Hematopoietic multipotent progenitor cell treated with erythropoietin and hydrocortisone succinate and interleukin-3 and kit ligand, for 17 days (in vitro differentiated cells): ENCODE data around the gene ZNF552.
"Not testable (repeated sequence)": the region's sequence is repeated elsewhere in the genome, so short reads cannot be mapped to it uniquely, and the experiment has no call there.

ENCODE experiments used
- DNase-seq: peaks from one replicate; pipeline ENCODE4 v3.0.0-alpha.2; 2015; ENCODE audit warnings: low spot score

ZNF552 gene

GRCh38 chr19:57818378-57818777, 3.7 kb upstream of the ZNF552 start:
- no peak for DNase-seq

DNA sequence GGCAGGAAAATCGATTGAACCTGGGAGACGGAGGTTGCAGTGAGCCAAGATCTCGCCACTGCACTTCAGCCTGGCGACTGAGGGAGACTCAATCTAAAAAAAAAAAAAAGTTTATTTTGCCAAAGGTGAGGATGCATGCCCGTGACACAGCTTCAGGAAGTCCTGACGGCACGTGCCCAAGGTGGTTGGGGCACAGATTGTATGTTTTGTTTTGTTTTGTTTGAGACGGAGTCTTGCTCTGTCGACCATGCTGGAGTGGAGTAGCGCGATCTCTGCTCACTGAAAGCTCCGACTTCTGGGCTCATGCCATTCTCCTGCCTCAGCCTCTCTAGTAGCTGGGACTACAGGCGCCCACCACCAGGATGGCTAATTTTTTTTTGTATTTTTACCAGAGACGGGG, 3.3 kb upstream of the ZNF552 start:
- no peak for DNase-seq

DNA sequence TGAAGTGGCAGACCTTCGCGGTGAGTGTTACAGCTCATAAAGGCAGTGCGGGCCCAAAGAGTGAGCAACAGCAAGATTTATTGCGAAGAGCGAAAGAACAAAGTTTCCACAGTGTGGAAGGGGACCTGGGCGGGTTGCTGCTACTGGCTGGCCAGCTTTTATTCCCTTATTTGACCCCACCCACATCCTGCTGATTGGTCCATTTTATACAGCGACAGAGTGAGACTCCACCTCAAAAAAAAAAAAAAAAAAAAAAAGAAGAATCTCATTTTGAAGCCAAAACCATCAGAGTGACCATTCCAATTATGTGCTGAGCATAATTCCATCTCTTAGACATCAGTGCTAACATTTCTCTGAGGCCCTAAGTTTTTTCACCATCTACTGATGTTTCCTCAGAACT, 1.9 kb upstream of the ZNF552 start:
- DNase-seq, result no peak

- no peak for DNase-seq
These were observed 748 bp upstream of the ZNF552 start for GRCh38 chr19:57815247-57816075.

DNA sequence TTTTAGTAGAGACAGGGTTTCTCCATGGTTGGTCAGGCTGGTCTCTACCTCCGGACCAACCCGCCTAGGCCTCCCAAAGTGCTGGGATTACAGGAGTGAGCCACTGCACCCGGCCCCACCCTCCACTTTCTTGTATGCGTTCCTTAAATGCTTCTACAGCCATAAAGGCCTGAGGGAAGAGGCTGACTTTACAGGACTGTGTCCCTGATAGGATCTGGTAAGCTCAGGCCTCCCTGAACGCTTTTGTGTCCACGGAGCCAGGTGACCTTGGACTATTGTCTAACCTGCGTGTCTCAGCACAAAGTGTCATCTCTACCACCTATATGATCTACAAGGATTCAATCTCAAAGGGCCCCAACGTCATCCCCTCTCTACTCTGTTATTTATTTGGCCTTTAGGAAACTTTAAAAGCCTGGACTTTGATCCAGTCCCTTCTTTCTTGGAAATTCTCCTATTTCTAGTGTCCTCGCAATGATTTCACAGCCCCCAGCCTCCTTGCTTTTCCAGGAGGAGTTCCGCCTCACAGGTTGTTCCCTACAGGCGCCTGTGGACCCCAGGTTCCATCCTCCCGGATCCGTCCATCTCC, 701 bp downstream of the ZNF552 start:
- DNase-seq, result no peak

DNA sequence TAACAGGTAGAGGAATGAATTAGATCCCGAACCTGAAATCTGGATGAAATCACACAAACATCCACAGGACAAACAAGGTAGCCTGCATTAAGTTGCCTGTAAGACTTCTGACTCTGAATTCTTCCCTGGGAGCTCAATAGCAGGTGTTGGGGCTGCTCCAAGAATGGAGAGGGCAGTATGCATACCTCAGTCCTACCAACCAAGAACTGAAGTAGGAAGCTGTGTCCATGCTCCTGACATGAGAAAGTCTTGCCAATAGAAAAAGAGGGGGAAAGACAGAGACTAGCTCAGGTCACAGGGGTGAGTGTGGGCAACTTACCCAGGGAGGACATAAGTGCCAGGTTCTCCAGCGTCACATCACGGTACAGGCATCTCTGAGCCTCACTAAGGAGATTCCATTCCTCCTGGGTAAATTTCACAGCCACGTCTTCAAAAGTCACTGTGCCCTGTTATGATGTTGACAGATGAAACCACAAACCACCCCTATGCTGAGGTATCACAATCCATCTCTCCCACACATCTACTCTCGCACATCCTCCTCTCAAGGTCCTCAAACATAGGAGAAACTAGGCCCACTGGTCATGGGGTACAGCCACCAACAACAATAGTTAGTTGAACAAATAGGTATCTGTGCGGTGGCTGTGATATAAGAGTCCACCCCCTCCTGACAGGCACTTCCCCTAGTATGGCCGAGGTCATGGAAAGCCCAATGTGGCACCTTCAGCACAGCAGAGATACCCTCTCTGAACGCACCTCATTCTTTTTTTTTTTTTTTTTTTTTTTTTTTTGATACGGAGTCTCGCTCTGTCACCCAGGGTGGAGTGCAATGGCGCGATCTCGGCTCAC, 1.5 kb downstream of the ZNF552 start:
- DNase-seq, result not testable (repeated sequence)

GRCh38 chr19:57812226-57812625, 2.5 kb downstream of the ZNF552 start:
- no peak for DNase-seq

GRCh38 chr19:57810410-57811295, 4.1 kb downstream of the ZNF552 start:
- not testable (repeated sequence) for DNase-seq

GRCh38 chr19:57807541-57807940, 7.2 kb downstream of the ZNF552 start:
- DNase-seq, result no peak

DNA sequence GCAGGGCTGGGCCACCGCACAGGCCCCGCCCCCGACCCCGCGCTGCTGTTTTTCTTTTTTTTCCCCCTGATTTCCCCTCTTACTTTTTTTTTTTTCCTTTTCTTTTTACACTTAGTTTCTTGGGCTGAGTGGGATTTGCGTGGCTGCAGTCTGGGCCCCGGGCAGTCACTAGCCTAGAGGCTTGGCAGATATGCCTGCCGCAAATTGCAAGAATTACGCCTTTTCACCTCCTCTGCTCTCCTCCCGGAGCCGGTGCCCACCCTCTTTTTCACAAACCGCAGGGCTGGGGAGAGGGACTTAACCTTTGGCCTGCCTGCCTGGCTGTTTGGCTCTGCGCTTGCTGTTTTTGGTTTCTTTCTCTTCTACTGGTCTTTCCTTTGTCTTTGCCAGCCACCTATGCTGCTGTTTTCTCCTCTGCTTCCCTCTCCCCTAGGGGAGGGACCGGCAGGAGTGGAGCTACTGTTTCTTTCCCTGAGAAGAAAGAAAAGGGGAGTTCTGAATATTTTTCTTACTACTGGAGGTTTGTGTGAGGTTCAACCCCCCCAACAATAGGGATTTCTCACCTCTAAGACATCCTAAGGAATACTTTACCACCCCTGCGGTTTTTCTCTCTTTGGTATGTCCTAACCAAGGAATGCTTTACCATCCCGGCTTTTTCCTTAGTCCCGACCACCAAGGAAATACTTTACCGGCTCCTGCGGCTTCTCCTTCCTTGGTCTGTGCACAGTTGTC, 11.0 kb downstream of the ZNF552 start:
- DNase-seq, result peak; percentile 17

GRCh38 chr19:57803265-57803593, 11.5 kb downstream of the ZNF552 start:
- DNase-seq, result peak; percentile 14

GRCh38 chr19:57802269-57802668, 12.4 kb downstream of the ZNF552 start:
- peak; percentile 12 for DNase-seq

DNA sequence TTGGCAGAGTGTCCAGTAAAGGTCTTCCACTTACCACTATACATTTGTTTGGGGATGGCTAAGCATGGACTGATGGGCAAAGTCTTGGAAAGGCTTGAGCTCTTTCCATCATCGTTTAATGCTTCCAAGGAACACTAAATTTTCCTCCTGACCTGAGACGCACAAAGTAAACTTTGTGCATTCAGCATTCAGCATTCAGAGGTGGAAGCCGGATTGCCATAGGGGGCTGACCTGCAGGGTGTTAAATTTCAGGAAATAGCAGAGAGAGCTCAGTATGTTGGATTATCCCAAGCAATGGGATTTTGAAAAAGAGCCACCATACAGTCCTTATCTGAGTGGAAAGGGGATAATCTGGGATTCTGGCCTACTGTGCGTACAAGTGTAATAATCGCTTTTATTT, 14.0 kb downstream of the ZNF552 start:
- DNase-seq, result no peak

GRCh38 chr19:57796580-57796979, 18.1 kb downstream of the ZNF552 start:
- not testable (repeated sequence) for DNase-seq

GRCh38 chr19:57789288-57789687, 25.4 kb downstream of the ZNF552 start:
- no peak for DNase-seq

DNA sequence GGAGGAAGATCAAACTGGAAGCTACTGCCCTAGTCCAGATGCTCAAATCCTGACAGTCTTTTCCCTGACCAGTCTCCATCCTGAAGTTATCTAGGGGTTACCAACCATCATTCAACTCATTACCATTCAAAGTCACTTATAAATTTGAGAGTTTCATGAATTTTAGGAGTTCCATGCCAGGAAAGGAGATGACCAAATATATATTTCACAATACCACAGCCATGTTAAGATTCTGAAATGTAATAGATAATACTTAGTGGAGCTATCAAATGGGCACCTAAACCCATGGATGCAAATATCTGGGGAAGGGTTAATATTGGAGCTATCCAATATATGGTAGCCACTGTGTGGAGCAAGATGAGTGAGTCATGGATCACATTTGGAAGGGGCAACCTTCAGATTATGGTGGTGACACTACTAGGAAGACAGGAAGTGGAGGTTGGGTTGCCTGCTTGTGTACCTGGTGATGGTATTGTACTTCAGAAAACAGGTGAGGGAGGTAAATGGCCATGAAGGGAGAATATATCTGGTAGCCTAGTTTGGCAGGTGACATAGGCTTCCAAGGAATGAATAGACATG, 26.5 kb downstream of the ZNF552 start:
- no peak for DNase-seq

GRCh38 chr19:57786906-57787305, 27.8 kb downstream of the ZNF552 start:
- no peak for DNase-seq

DNA sequence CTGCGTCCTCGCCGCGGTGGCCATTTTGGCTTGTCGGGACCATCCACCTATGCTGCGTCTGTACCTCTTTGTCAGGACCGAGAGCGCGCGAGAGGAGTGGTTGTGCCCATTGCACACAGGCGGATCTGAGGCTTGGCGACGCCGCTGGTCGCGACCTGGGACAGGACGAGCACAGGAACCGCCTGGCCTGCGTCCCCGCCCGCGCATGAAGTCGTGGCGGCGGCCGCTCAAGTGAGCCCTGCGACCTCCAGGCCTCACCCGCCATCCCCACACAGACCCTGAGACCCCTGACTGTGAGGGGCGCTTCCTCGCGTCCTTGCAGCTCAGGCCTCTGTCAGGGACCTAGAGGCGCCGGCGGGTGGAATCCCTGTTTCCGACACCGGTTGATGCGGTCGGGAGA, 28.4 kb downstream of the ZNF552 start:
- no peak for DNase-seq

- DNase-seq, result no peak
These were observed 35.4 kb downstream of the ZNF552 start for GRCh38 chr19:57779220-57779845.

GRCh38 chr19:57778336-57778735, 36.4 kb downstream of the ZNF552 start:
- no peak for DNase-seq
